Measurements from ENCODE around the gene DPF3. TPM values are rescaled to one million over a fixed set of nuclear protein-coding genes. Genes with fewer than 3 reads are reported as not detected.
A peak's percentile ranks its signal among the peaks of the same experiment; 100 is the strongest.

Gene DPF3
- total RNA-seq, 3 donors from 2014 or later = 9.3 to 21.9 (median 10.9) TPM

DNA sequence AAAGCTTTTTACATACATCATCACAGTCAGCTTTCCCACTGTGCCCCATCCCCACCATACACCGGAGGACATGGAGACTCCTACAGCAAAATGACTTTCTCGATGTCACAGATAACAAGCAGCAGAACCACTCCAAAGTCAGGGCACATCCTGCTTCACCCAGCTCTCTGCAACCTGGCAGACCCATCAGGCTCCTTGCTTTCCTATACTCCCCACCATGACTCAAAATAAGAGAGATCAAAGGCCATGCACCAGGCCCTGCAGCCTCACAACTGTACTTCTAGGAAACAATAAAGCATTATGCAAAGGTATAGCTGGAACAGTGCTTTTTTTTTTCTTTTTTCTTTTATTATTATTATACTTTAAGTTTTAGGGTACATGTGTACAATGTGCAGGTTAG, 187.4 kb downstream of the DPF3 start:
- no peaks in the 10 kb centered on the region for H3K9me3 ChIP-seq
- ATAC-seq = no peak
- no peak for DNase-seq
- intact Hi-C loops (cut with DNase I, micrococcal nuclease) = no loop called here
- TF ChIP-seq, protein P1, sequence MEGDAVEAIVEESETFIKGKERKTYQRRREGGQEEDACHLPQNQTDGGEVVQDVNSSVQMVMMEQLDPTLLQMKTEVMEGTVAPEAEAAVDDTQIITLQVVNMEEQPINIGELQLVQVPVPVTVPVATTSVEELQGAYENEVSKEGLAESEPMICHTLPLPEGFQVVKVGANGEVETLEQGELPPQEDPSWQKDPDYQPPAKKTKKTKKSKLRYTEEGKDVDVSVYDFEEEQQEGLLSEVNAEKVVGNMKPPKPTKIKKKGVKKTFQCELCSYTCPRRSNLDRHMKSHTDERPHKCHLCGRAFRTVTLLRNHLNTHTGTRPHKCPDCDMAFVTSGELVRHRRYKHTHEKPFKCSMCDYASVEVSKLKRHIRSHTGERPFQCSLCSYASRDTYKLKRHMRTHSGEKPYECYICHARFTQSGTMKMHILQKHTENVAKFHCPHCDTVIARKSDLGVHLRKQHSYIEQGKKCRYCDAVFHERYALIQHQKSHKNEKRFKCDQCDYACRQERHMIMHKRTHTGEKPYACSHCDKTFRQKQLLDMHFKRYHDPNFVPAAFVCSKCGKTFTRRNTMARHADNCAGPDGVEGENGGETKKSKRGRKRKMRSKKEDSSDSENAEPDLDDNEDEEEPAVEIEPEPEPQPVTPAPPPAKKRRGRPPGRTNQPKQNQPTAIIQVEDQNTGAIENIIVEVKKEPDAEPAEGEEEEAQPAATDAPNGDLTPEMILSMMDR (IDR thresholded peaks at IDR 0.05) = no peak
- H3K4me3 ChIP-seq = no peak overlapping the region
- no peaks in the 10 kb centered on the region for H3K36me3 ChIP-seq (ENCODE audit: low read depth)
- no peaks in the 10 kb centered on the region for H3K4me1 ChIP-seq (ENCODE audit: low read depth)

DNA sequence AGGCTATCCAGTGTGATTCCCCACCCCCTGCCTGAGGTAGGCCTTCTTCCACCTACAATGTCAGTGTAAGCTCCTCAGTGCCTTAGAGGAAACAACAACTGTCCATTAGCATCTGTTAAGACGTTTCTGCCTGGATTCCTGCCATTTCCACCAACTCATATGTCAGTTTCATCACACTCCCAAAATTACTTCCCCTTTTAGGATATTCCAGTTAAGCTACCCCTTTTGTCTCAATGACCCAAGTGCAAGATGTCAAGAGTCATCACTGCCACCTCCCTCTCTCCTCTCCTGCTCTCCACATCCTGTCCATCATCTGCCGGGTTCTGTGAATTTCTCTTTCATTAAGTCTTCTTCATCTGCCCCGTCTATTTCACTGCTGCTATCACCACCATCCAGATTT, 189.4 kb downstream of the DPF3 start:
- no peaks in the 10 kb centered on the region for H3K9me3 ChIP-seq
- no peaks in the 10 kb centered on the region for H3K36me3 ChIP-seq (ENCODE audit: low read depth)
- H3K4me1 ChIP-seq (ENCODE audit: low read depth) = no peaks in the 10 kb centered on the region
- TF ChIP-seq, protein P1 (IDR thresholded peaks at IDR 0.05) = no peak
- intact Hi-C loops (cut with DNase I, micrococcal nuclease) = no loop called here
- no peak overlapping the region for H3K4me3 ChIP-seq
- DNase-seq (no peak), ATAC-seq (no peak)

DNA sequence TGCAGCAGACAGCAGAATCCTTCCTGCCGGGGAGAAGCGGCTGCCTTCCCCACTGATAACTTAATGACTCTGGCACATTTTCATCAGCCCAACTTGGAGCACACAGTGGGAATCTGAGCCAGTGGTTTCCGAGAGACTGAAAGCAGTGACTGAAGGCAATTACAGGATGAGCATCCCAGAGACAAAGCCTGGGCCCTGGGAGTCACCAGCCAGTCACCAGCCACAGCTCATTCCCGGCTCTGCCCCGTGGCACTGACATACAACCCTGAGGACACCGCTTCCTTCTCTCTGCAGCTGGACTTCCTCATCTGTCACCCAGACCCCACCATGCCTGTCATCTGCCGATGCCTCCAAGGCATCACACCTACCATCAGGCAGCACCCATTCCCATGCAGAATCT, 192.3 kb downstream of the DPF3 start:
- DNase-seq (no peak), ATAC-seq (peak; percentile 16)
- H3K4me1 ChIP-seq (ENCODE audit: low read depth) = no peaks in the 10 kb centered on the region
- intact Hi-C loops (cut with DNase I, micrococcal nuclease) = no loop called here
- H3K9me3 ChIP-seq = no peaks in the 10 kb centered on the region
- no peaks in the 10 kb centered on the region for H3K36me3 ChIP-seq (ENCODE audit: low read depth)
- TF ChIP-seq, protein P1 (IDR thresholded peaks at IDR 0.05) = no peak
- H3K4me3 ChIP-seq = no peak overlapping the region

DNA sequence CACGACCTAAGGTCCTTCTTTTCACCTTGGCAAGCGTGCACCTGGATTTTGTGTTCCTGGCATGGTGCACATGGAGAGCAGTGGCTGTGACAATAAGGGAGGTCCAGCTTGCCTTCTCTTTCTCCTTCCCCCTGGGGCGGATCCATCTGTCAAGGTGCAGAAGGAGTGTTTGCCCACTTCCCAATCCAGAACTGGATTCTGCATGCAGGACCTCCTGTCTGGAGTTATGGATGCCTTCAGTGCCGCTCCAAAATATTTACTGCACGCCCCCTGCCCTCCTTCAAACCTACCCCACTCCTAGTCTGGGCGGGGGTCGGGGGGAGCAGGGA, 192.7 kb downstream of the DPF3 start:
- intact Hi-C loops (cut with DNase I, micrococcal nuclease) = no loop called here
- Histone ChIP-seq H3K4me3 (no peak overlapping the region), H3K4me1 (ENCODE audit: low read depth) (no peaks in the 10 kb centered on the region), H3K9me3 (no peaks in the 10 kb centered on the region), H3K36me3 (ENCODE audit: low read depth) (no peaks in the 10 kb centered on the region)
- ATAC-seq (no peak), DNase-seq (no peak)
- TF ChIP-seq, protein P1 (IDR thresholded peaks at IDR 0.05) = no peak

DNA sequence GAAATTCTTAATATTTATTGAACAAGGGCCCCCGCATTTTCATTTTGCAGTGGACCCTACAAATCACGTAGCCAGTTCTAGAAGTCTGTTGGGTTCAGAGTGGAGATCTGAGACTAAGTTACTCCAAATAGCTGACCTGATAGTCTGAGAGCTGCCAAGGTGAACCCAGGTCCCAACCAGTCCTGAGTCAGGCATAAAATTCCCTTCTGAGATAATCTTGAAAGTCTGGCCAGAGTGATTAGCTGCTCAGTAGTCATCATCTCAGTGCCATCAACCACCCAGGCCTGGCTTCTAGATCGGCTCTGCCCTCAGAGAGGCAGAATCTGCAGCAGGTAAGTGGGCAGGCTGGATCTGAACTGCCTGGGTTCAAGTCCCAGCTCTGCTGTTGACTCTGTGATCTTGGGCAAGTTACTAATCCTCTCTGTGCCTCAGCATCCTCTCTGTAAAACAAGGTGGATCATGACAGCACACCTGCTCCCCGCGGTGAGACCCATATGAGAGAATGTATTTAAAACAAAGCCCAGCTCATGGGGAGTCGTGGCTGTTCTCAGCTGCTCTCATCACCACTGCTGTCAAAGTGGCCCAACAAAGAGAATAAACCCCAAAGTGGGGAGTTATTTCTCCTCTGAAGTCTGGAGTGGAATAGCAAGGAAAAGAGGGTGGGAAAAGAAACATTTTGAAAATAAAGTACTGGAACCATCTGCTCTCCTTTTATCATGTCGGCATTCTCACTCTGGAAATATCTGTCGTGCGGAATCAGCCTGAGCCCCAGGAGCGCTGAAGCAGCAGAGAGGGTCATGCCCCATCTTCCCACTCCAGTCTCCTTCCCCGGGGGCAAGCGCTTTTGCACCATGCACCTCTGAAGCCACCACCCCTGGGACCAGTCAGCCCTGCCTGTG, 193.3 kb downstream of the DPF3 start:
- ATAC-seq (no peak), DNase-seq (no peak)
- H3K36me3 ChIP-seq (ENCODE audit: low read depth) = no peaks in the 10 kb centered on the region
- intact Hi-C loops (cut with DNase I, micrococcal nuclease) = no loop called here
- no peaks in the 10 kb centered on the region for H3K4me1 ChIP-seq (ENCODE audit: low read depth)
- no peaks in the 10 kb centered on the region for H3K9me3 ChIP-seq
- TF ChIP-seq, protein P1 (IDR thresholded peaks at IDR 0.05) = no peak
- no peak overlapping the region for H3K4me3 ChIP-seq
